ENCODE results near the gene BCR. TPM values are rescaled to one million over a fixed set of nuclear protein-coding genes. Genes with fewer than 3 reads are reported as not detected.

BCR gene
- total RNA-seq, 3 donors from 2014 or later = 43.6 to 56.0 (median 49.5) TPM

- no peak for DNase-seq
- Histone ChIP-seq H3K9me3 (no peaks in the 10 kb centered on the region), H3K4me1 (ENCODE audit: low read depth) (no peaks in the 10 kb centered on the region), H3K36me3 (ENCODE audit: low read depth) (no peaks in the 10 kb centered on the region), H3K4me3 (no peak overlapping the region)
- no peak for ATAC-seq
- TF ChIP-seq CTCF (IDR thresholded peaks at IDR 0.05) = no peak
- intact Hi-C loops (cut with DNase I, micrococcal nuclease) = no loop called here
Observed at GRCh38 chr22:23197836-23198235, 17.5 kb downstream of the BCR start.

- Histone ChIP-seq H3K4me1 (ENCODE audit: low read depth) (no peaks in the 10 kb centered on the region), H3K4me3 (no peak overlapping the region), H3K36me3 (ENCODE audit: low read depth) (no peaks in the 10 kb centered on the region), H3K9me3 (no peaks in the 10 kb centered on the region)
- no peak for TF ChIP-seq CTCF (IDR thresholded peaks at IDR 0.05)
- intact Hi-C loops (cut with DNase I, micrococcal nuclease) = no loop called here
- ATAC-seq (no peak), DNase-seq (no peak)
Observed at GRCh38 chr22:23199159-23199558, 18.9 kb downstream of the BCR start.

GRCh38 chr22:23200898-23201297 is 20.6 kb downstream of the BCR start:
- no peaks in the 10 kb centered on the region for H3K9me3 ChIP-seq
- no peaks in the 10 kb centered on the region for H3K36me3 ChIP-seq (ENCODE audit: low read depth)
- H3K4me3 ChIP-seq = no peak overlapping the region
- H3K4me1 ChIP-seq (ENCODE audit: low read depth) = no peaks in the 10 kb centered on the region
- TF ChIP-seq CTCF (IDR thresholded peaks at IDR 0.05) = no peak
- ATAC-seq (no peak), DNase-seq (no peak)
- intact Hi-C loops (cut with DNase I, micrococcal nuclease) = no loop called here

- H3K4me3 ChIP-seq = no peak overlapping the region
- intact Hi-C loops (cut with DNase I, micrococcal nuclease) = no loop called here
- DNase-seq (no peak), ATAC-seq (no peak)
- H3K36me3 ChIP-seq (ENCODE audit: low read depth) = no peaks in the 10 kb centered on the region
- TF ChIP-seq CTCF (IDR thresholded peaks at IDR 0.05) = no peak
- H3K9me3 ChIP-seq = no peaks in the 10 kb centered on the region
- H3K4me1 ChIP-seq (ENCODE audit: low read depth) = no peaks in the 10 kb centered on the region
Observed at GRCh38 chr22:23202812-23203451, 22.6 kb downstream of the BCR start.

- H3K36me3 ChIP-seq (ENCODE audit: low read depth) = no peaks in the 10 kb centered on the region
Observed at GRCh38 chr22:23203452-23204124, 23.3 kb downstream of the BCR start.

More at GRCh38 chr22:23203452-23204124, 23.3 kb downstream of the BCR start:
- no peak overlapping the region for H3K4me3 ChIP-seq
- TF ChIP-seq CTCF (IDR thresholded peaks at IDR 0.05) = no peak
- ATAC-seq (no peak), DNase-seq (no peak)
- H3K9me3 ChIP-seq = no peaks in the 10 kb centered on the region
- intact Hi-C loops (cut with DNase I, micrococcal nuclease) = no loop called here
- H3K4me1 ChIP-seq (ENCODE audit: low read depth) = no peaks in the 10 kb centered on the region

All from mucosa of descending colon (tissue), 3 donors.